ENCODE results near the gene URB1.

DNA sequence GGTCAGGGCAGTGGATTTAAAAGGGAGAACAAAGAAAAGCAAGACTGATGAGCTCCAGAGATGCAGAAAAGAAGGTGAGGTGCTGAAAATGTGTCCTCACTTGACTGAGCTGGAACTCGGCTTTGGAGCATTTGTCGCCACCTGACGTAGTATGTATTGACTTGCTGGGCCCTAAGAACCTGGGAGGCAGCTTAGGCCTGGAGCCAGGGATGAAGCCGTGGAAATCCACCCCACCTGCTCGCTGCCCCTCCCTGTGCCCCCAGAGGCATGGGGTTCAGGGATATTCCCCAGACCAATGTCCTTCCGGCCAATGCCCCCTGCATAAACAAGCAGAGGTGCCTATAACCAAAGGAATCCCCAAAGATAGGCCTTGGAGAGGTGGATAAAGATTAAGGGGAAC, 79.8 kb downstream of the URB1 start:
- TF ChIP-seq GATA2 (IDR thresholded peaks at IDR 0.05; ENCODE audit: low read depth, low read length) (no peak), GATA3 (IDR thresholded peaks at IDR 0.05; ENCODE audit: low read depth, low read length) (no peak)

Data from SH-SY5Y (cell line).